ENCODE results near the gene CHD5.

The CHD5 gene

DNA sequence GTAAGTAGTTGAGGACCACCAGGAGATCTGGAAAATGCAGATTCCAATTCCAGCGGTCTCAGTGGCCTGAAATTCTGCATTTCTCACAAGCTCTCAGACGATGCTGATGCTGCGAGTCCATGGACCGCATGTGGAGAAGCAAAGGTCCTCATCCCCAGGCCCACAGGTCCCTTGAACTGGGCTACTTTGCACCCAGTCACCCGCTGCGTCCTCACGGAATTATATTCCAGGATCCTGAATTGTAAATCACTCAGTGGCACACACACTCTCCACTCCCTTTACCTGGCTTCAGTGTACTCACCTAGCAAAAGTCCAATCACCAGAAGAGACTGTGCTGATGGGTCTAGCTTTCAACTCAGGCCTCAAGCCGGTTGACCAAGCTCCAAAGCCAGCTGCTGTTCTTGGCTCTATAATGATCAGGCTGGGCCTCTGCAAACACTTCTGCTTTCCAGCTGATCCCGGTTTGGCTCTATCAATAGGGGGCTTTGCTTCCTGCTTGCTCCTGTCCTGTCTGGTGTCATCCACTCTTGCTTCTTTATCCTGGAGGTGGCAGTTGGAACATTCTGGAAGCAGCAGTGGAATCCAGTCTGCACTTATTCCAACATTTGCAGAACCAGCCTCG, 20.2 kb upstream of the CHD5 start:
- no peak for DNase-seq (ENCODE audit: low spot score)

DNA sequence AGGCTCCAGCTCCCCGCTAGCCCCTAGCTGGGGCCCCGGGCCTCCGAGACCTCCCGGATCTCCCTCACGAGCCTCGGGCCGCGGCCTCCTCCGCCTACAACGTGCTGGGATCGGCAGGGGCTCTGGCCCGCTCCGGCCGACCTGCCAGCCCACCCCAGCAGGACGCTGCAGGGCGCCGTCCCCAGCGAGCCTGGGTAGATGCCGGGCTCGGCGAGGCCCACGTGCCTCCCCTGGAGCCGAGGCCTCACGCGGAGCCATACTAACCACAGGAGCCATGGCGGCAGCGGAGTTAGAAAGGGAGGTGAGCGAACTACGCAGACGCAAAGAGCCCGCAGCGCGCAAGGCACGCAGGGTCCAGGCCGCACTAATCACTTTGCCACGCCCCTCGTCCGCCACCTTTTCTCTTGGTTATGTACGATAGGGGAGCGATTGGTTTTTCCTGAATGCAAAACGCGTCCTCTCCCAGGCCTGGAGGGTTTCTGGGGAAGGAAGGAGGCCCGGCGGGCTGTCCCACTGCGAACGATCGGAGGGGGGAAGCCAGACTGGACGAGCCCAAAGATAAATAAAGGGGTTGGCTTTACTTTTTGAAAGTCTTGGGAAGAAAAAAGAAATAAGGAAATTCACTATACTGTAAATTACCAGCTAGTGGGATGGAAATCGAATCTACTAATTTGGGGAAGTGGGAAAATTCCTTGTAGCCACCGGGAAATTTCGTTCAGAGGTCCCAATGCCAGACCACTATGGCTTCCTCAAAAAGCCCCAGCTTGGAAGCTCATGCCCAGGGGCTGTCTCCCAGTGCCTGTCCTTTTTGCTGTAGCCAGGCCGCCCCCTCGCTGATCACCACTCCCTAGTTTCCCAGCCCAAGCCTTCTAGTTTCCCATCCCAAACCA, 19.4 kb upstream of the CHD5 start, which contains the start of gene RPL22:
TSS of gene RPL22 (minus strand) at position 298 of the 890 bp plus-strand sequence. CDS start at position 276, 22 bp downstream.
- peak; percentile 98 for DNase-seq (ENCODE audit: low spot score)

DNA sequence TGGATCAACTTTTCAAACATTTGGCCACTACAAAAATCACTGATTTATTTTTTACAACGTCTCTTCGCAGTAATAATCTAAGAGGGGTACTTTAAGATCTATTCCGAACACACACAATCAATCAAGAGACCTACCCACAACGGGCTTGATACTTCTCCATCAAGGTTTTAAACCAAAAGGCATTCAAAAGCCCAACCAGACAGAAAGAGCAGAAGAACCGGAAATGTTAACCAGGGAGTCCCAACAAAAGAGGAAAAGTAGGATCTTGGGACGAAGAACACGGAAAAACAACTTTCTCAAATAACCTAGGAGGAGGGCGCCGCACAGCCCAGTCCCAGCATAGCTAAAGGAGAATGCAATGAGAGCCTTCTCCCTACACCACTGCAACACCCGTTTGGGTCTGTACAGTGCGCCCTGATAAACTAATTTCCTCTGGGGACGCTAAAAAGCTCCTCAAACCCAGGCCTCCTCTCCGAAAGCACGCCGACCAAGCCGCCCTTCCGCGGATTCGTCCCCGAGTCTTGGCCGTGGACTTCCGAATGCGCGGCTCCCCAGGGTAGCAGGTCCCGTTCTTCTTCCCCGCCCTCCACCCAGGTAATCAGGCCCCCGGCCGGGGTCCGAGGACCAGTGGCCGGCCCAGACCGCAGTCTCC, 18.7 kb upstream of the CHD5 start:
- no peak for DNase-seq (ENCODE audit: low spot score)

DNA sequence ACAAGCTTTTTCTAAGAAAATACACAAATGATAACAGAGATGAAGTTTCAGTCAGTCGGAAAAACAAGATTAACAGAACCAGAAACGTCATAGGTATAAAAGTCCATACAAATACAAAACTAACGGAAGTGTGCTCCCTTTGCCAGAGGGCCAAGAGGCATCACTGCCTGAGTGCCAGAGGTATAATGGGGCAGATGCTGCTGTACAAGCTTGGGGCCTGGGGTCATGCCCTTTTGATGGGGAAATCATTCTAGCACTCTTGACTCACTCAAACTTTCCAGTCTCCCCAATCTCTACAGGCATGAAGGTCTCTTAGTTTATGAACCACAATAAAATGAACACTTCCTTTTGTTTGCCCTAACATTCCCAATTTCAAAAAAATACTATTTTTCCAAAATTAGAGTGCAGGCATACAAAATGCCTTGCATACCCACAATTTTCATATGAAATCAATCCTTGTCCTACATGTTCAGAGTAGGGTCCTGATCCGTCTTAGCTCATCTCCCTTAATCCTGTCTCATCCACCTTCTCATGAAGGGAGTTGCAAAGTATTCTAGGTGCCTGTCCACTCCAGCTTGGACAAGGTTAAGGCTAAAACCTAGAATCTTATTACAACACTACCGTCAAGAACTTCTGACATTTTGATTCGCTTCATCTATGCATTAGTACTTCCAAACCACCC, 17.8 kb upstream of the CHD5 start:
- no peak for DNase-seq (ENCODE audit: low spot score)

DNA sequence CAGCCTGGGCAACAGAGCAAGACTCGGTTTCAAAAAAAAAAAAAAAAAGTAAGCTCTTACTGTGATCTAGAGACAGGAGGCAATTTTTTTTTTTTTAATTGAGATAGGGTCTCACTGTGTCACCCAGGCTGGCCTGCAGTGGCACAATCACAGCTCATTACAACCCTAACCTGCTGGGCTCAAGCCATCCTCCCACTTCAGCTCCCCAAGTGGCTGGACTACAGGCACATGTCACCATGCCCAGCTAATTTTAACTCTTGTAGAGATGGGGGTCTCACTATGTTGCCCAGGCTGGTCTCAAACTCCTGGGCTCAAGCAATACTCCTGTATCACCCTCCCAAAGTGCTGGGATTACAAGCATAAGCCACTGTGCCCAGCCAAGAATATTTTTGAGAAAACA, 11.8 kb upstream of the CHD5 start:
- no peak for DNase-seq (ENCODE audit: low spot score)

DNA sequence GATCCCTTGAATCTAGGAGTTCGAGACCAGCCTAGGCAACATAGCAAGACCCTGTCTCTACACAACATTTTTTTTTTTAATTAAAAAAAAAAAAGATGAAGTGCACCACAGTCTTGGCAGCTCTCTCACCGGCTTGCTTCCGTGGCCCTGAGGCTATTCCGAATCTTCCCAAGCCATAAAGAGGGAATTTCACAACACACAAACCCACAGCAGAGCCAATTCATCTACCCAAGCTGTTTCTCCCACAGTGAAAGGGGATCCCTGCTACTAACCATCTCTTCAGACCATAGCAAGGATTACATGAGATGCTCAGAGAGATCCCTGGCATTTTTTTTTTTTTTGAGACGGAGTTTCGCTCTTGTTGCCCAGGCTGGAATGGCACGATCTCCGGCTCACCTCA, 8.3 kb upstream of the CHD5 start:
- DNase-seq (ENCODE audit: low spot score): no peak

DNA sequence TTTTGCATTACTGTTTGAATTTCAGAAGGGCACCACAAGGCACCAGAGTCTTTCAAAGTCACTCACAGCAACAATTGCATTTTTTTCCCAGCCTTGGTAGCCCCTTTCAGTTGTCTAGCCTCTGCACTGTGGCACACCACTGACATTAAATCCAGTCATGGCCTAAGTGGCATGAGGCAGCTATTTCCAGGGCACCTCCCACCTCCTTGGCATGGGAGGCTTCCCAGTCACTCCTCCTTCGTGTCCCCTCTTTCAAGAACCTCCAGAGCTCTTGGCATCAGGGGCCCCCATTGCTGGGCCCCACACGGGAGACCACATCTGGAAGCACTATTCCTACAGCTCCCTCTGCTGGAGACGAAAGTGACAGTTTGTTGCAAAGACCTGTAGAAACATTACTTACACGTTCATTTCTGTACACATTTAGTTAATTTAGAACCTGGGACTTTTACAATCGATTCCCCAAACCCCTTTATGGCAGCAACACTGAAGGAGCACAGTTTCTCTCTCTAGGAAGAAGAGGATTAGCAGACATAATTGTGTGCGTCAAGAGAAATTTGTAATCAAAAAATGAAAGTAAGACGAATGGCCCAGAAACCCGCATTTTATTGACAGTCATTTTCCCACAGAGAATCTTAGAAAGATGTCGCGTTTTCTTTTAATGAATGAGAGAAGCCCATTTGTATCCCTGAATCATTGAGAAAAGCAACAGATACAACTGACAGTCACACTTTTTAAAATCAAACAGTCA, 5.7 kb upstream of the CHD5 start:
- no peak for DNase-seq (ENCODE audit: low spot score)

DNA sequence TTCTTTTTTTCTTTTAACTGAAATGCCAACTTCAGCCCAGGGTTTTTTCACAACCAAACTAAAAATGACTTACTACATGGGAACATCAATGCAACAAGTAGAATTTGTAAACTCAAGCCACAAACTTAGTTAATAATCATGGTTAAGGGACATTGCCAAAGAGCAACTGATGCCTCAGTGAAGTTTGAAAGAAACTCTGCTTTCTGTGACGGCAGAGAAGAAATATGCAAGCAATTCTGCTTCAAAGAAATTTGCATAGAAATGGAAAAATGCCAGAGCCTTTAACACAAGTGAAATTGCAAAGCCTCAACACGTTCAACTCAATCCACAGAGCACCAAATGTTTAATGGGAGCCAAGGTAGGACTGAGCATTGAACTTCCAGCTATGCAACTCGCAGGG, 5.0 kb upstream of the CHD5 start:
- no peak for DNase-seq (ENCODE audit: low spot score)

DNA sequence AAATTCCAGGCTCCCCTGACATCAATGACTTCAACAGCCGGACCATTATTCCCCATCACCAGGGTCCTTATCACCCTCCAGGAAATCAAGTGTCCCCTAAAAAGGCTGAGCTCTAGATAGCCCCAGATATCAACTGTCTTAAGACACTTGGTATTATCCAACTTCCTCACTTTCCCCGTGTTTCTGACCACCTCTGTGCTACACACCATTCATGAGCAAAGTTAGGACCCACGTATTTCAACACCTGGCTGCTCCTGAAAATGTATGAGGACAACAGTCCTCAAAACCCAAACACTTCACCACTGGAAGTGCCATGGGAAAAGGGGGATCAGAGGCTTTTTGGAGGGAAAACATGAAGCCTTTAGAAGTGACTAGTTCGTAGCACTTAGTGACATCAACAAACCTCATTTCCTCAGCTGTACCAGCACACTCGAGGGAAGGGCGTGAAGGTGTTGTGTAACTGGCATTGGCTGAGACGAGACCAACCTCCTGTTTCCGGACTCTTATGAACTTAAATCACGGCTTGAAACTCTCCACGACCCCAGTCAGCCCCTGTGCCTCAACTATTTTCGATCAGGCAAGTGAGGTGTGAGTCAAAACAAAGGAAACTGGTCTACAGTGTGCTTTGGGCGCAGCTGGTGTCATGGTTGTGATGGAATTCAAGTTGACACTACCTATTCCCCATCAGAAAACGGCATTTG, 4.1 kb upstream of the CHD5 start:
- no peak for DNase-seq (ENCODE audit: low spot score)

DNA sequence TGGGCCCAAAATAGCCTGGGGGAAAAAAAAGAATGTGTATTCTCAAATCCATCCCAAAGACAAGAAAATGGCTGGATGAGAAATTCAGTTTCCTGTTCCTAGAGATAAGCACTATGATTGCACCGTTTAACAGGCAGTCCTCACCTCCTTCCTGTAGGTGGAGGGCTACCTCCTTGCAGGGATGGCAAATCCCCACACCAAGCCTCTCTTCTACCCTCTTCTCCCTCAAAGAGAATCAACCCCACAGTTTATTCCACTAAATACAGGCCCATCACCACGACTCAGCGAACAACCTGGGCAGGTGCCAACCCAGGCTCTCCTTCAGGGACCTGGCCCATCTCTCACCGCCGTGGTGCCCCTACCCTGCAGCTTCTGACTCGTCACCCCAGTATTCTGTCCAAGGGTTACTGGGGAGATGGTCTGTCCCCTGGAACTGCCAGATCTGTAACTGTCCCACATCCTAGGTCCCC, 3.4 kb upstream of the CHD5 start:
- DNase-seq (ENCODE audit: low spot score): no peak

DNA sequence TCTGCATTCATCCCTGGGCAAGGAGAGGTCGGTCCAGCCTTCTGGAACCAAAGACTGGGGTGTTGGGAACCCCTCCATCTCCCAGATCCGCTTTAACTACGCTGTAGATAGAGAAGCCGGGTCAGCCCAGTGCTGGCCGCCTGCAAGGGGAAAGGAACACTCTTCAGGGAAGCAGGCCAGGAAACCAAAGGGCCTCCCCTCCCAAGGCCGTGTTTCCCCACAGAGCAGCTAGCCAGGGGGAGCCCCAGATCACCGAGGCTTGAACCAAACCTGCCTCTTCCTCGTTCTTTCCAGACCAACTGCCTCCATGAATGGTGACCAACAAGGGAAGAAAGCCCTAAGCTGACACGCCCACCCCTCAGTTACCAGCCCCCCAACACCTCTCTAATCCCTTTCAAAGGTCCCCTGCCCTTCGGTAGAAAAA, 1.2 kb upstream of the CHD5 start:
- no peak for DNase-seq (ENCODE audit: low spot score)

DNA sequence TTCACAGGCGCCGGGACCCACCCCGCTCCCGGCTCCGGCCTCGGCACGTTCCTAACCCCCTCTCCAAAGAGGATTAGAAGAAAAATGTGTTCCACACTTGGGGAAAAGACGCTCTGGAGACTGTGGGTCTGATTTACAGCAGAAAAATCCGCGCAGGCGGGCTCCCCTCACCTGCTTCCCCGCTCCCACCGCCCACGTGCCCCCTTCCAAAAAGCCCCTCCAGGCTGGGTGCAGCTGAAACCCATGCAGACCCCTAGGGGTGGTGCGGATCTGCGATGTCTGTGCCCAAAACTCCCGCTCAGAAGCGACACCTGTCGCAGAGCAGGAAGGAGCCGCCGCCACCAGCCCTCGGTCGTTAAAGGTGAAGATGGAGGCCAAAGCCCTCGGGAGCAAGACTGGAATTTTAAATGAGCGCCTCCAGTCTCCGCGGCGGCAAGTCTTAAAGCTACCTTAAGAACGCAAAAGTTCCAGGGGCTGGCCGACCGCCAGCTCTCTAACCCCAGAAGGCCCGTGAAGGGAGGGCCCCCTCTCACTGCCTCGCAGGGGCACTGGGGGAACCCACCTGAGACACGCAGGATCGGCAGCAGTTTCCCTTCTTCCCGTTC, 688 bp upstream of the CHD5 start:
- DNase-seq (ENCODE audit: low spot score): no peak

DNA sequence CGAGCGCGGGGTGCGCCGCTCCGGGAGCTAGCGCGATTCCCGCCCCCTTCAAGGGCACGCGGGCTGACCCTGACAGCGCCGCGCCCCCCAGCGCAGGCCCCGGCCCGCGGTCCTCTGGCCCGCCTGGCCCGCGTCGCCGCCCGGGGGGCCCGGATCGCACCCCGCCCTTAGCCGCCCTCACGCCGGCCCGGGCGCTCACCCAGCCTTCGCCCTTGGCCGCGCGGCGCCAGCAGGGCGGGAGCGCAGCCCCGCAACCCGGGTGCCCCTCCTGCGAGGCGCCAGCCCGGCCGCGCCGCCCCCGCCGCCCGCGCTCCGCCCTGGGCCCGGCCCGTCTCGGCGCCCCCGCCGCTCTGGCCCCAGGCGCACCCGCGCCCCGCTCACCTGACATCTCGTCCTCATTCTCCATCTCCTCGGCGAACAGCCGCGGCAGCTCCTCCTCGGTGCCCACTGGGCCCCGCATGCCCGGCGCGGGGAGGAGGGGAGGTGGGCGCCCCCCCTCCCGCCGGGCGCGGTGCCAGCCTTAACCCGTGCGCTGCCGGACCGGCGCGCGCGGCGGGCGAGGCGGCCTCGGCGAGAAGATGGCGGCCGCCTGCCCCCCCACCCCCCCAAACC, 451 bp downstream of the CHD5 start:
- no peak for DNase-seq (ENCODE audit: low spot score)

DNA sequence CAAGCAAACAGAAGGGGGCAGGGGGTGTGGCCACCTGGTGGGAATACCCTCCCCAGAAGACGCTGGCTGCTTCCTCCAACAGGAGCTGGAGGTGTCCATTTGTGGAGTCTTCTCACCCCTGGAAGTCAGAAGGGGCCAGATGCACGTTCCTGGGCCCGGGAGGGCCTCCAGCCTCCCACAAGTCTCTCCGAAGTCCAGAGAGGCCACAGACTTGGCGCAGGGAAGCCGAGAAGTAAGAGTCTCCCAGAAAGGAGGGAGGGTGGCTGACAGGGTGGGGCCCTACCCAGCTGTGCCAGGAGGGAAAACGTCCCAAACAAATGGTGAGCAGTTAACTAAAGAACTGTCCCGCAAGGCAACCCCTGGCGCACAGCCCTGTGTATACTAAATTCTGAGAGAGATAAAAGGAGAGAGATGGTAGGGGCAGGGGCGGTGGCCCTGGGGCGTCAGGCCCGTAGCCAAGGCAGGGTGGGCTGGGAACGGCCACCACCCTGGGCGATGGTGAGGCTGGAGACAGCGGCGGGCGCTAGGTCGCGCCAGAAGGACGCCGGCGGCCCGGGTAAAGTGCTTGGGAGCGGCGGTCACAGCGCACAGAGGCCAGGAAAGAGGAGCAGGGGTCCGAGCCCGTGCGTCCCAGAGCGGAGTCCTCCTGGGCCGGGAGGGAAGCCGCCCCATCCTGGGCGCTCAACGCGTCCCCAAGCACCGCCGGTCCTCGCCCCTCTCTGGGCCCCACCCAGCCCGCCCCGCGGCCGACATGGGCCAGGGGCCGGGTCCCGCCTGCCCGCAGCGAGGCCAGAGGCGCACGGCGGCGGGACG, 1.2 kb downstream of the CHD5 start:
- no peak for DNase-seq (ENCODE audit: low spot score)

DNA sequence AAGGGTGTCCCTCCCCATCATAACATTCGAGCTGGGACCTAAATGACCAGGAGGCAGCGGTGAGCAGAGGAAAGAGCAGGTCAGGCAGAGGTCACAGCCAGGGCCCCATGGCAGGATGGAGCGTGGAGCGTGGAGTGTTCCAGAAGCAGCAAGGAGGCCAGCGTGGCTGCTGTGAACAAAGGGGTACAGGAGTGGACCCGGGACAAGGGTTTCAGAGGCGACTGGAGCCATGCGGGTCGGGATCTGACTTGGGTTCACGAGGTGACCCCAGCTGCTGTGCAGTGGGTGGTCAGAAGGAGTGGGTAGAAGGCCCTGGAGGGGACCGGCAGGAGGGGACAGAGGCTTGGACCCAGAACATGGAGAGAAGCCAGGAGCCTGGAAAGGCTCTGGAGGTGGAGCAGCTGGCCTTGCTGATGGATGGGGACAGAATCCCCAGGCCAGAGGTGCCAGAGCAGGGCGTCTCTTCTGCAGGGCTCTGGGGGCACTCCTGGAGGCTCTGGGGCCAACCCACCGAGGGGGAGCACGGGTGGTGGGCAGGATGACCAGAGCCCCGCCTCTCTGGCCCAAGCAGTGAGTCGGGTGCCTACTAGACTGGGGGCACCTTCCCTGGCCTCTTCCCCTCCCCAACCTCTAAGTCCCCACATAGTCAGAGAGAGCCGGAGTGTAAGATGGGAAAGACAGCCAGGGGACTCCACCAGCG, 2.3 kb downstream of the CHD5 start:
- no peak for DNase-seq (ENCODE audit: low spot score)

DNA sequence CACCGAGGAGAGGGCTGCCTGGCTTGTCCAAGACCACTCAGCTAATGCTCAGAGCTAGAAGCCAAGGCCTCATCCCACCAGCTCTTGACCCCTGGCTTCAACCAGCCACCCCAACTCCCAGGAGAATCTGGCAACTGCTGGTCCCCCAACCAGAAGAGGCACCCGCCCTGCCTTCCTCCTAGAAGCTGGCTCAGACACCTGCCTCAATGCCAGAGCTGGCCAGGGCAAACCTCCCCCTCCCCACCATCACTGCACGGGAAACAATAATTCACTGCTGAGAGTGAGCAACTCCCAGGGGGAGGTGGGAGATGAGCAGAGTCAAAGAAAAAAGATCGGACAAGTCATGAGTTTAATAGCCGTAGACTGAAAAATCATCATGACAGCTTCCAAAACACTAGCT, 3.3 kb downstream of the CHD5 start:
- no peak for DNase-seq (ENCODE audit: low spot score)

DNA sequence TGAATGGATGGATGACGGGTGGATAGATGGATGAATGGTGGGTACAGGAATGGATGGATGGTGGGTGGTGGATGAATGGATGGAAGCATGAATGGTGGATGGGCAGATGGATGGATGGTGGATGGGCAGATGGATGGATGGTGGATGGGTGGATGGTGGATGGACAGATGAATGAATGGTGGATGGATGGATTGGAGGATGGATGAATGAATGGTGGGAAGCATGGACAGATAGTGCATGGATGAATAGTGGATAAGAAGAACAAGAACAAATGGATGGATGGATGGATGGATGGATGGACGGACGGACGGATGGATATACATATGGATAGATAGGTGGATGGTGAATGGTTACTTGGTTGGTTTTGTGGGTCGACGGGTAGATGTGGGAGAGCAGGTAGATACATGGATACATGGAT, 4.7 kb downstream of the CHD5 start:
- no peak for DNase-seq (ENCODE audit: low spot score)

DNA sequence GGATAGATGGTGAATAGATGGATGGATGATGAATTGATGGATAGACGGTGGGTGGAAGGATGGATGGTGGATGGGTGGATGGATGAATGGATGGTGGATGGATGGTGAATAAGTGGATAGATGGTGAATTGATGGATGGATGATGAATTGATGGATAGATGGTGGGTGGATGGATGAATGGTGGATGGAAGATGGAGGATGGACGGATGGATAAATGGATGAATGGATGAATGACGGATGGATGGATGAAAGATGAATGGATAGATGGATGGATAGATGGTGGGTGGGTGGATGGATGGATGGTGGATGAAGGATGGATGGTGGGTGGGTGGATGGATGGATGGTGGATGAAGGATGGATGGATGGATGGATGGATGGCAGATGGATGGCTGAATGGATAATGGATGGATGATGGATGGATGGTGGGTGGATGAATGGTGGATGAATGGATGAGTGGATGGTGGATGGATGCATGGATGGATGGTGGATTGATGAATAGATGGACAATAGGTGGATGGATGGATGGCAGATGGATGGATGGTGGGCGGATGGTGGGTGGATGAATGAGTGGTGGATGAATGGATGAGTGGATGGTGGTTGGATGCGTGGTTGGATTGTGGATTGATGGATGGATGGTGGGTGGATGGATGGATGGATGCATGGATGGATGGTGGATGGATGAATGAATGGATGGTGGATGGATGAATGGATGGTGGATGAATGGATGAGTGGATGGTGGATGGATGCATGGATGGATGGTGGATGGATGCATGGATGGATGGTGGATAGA, 5.3 kb downstream of the CHD5 start:
- no peak for DNase-seq (ENCODE audit: low spot score)
